Mesendoderm (in vitro differentiated cells): ENCODE results near the gene TRDN.

Experiments
- DNase-seq: peaks from one replicate; pipeline ENCODE4 v3.0.0; 2013
- H2AK5ac ChIP-seq: 2 replicates; pipeline ENCODE4 v1.6.1; 2013; ENCODE audit warnings: low read length, inconsistent platforms
- H2BK120ac ChIP-seq: 2 replicates; pipeline ENCODE4 v1.6.1; 2013; ENCODE audit warnings: low read depth, mild to moderate bottlenecking, low read length, moderate library complexity, mixed read lengths
- H2BK15ac ChIP-seq: replicated peaks from 2 replicates; pipeline ENCODE4 v1.6.1; 2013; ENCODE audit warnings: low read depth, mild to moderate bottlenecking, moderate library complexity
- H2BK5ac ChIP-seq: 2 replicates; pipeline ENCODE4 v1.6.1; 2013; ENCODE audit warnings: low read length, inconsistent platforms
- H3K18ac ChIP-seq: 2 replicates; pipeline ENCODE4 v1.6.1; 2013; ENCODE audit warnings: mild to moderate bottlenecking, low read length, mixed read lengths
- H3K23ac ChIP-seq: one replicate; pipeline ENCODE4 v1.6.1; 2013; ENCODE audit warnings: low read length
- H3K27ac ChIP-seq: 2 replicates; pipeline ENCODE4 v1.5.1; 2013; ENCODE audit warnings: low read depth, mild to moderate bottlenecking, inconsistent platforms, low read length, moderate library complexity
- H3K27me3 ChIP-seq: 2 replicates; pipeline ENCODE4 v1.6.1; 2013; ENCODE audit warnings: low read length, control low read depth, mild to moderate bottlenecking, inconsistent platforms; ENCODE audit not compliant: insufficient read depth, poor library complexity
- H3K36me3 ChIP-seq: 2 replicates; pipeline ENCODE4 v1.6.1; 2013; ENCODE audit warnings: low read length, inconsistent platforms; ENCODE audit not compliant: control insufficient read depth, insufficient read depth
- H3K4ac ChIP-seq: one replicate; pipeline ENCODE4 v1.6.1; 2013; ENCODE audit warnings: low read depth, mild to moderate bottlenecking, low read length, moderate library complexity
- H3K4me1 ChIP-seq: 2 replicates; pipeline ENCODE4 v1.6.1; 2013; ENCODE audit warnings: low read depth, low read length, inconsistent platforms; ENCODE audit not compliant: control insufficient read depth
- H3K4me2 ChIP-seq: 2 replicates; pipeline ENCODE4 v1.6.1; 2013; ENCODE audit warnings: low read length
- H3K4me3 ChIP-seq: 2 replicates; pipeline ENCODE4 v1.5.1; 2013; ENCODE audit warnings: mild to moderate bottlenecking, low read length
- H3K56ac ChIP-seq: one replicate; pipeline ENCODE4 v1.6.1; 2013; ENCODE audit warnings: low read length
- H3K79me1 ChIP-seq: 2 replicates; pipeline ENCODE4 v1.6.1; 2013; ENCODE audit warnings: low read length, inconsistent platforms
- H3K79me2 ChIP-seq: 2 replicates; pipeline ENCODE4 v1.6.1; 2013; ENCODE audit warnings: mild to moderate bottlenecking, low read length; ENCODE audit not compliant: control insufficient read depth, insufficient read depth
- H3K9ac ChIP-seq: 2 replicates; pipeline ENCODE4 v1.6.1; 2013; ENCODE audit warnings: low read length, inconsistent platforms
- H4K5ac ChIP-seq: one replicate; pipeline ENCODE4 v1.6.1; 2013; ENCODE audit warnings: low read length
- H4K8ac ChIP-seq: one replicate; pipeline ENCODE4 v1.6.1; 2013; ENCODE audit warnings: low read depth, mild to moderate bottlenecking, control low read depth, low read length, moderate library complexity
- WGBS: extraction: QIAGEN DNeasy Blood & Tissue Kit; methylation state at CpG from one replicate; pipeline ENCODE4 v1.1.7; 2013; ENCODE audit warnings: low lambda C conversion rate, missing lambda C conversion rate; ENCODE audit not compliant: insufficient coverage; ENCODE audit errors: extremely low coverage; 5-methylcytosine and 5-hydroxymethylcytosine counted together

The TRDN gene

DNA sequence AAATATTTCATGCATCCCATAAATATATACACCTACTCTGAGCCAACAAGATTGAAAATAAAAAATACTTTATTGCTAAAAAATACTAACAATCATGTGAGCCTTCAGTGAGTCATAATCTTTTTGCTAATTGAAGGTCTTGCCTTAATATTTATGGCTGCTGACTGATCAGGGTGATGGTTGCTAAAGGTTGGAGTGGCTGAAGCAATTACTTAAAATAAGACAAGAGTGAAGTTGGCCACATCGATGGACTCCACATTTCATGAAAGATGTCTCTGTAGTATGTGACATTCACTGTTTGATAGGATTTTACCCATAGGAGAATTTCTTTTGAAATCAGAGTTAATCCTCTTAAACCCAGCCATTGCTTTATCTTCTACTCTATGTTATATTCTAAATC lies 11.1 kb downstream of the TRDN start:
- no peak overlapping the region for H3K4me2 ChIP-seq

DNA sequence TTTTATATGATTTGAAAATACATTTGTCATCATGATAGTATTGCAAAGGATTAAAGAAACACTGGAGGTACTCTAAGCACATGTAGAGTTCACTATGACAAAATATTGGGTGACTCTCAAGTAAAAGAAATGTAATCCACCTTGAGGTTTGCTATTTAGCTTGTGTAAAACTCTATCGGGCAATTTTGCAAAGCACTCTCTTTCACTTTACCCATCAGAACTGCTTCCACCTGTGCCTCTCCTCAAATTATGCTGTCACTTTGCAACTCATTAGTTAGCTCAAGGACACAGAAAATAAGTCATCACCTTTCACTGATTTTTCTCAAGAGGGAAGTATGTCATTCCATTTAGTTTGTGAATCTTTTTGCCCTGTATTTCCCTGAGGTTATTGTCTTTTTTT lies 14.0 kb downstream of the TRDN start:
- no peak overlapping the region for H3K4me2 ChIP-seq
- no CpG with 5 or more reads among the region's 1 CpG for WGBS
- H2BK120ac ChIP-seq: no peak overlapping the region
- no peak overlapping the region for H3K23ac ChIP-seq
- H4K5ac ChIP-seq: no peak overlapping the region
- no peak overlapping the region for H3K9ac ChIP-seq
- H3K27me3 ChIP-seq: no peaks in the 10 kb centered on the region
- no peak overlapping the region for H3K18ac ChIP-seq
- no peaks in the 10 kb centered on the region for H3K36me3 ChIP-seq
- no peaks in the 10 kb centered on the region for H3K4me1 ChIP-seq
- H3K4ac ChIP-seq: no peak overlapping the region
- no peaks in the 10 kb centered on the region for H3K79me1 ChIP-seq
- H3K79me2 ChIP-seq: no peaks in the 10 kb centered on the region
- H3K4me3 ChIP-seq: no peak overlapping the region
- no peak overlapping the region for H2BK15ac ChIP-seq
- no peak overlapping the region for H3K56ac ChIP-seq
- H2AK5ac ChIP-seq: no peak overlapping the region
- DNase-seq: no peak
- H4K8ac ChIP-seq: no peak overlapping the region
- no peak overlapping the region for H2BK5ac ChIP-seq
- H3K27ac ChIP-seq: no peak overlapping the region

More for the DNA sequence above, 11.1 kb downstream of the TRDN start:
- H4K8ac ChIP-seq: no peak overlapping the region
- H3K18ac ChIP-seq: no peak overlapping the region
- H2BK5ac ChIP-seq: no peak overlapping the region
- H3K4me1 ChIP-seq: no peaks in the 10 kb centered on the region
- whole genome bisulfite sequencing: no CpG with 5 or more reads among the region's 1 CpG
- no peaks in the 10 kb centered on the region for H3K79me2 ChIP-seq
- H2AK5ac ChIP-seq: no peak overlapping the region
- no peak overlapping the region for H2BK15ac ChIP-seq
- no peak overlapping the region for H3K4me3 ChIP-seq
- no peak overlapping the region for H3K27ac ChIP-seq
- no peak overlapping the region for H3K56ac ChIP-seq
- no peaks in the 10 kb centered on the region for H3K36me3 ChIP-seq
- H3K9ac ChIP-seq: no peak overlapping the region
- no peak overlapping the region for H2BK120ac ChIP-seq
- no peak overlapping the region for H4K5ac ChIP-seq
- no peak for DNase-seq
- no peak overlapping the region for H3K4ac ChIP-seq
- no peak overlapping the region for H3K23ac ChIP-seq
- no peaks in the 10 kb centered on the region for H3K79me1 ChIP-seq
- H3K27me3 ChIP-seq: no peaks in the 10 kb centered on the region

DNA sequence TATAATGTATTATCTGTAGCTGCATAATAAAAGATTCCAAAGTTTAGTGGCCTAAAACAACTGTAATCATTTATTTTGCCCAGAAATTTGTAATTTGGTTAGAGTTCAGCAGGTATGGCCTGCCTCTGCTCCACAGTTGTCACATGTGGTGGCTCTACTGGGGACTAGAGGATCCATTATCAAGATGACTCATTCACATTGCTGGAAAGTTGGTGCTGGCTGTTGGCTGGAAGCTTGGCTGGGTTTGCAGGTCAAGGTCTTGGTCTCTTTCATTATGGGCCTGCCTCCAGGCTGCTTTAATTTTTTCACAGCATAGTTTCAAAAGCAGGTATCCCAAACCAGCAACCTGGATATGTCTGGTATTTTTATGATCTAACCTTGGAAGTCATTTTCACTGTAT lies 17.6 kb downstream of the TRDN start:
- Histone ChIP-seq H3K79me2 (no peaks in the 10 kb centered on the region), H3K23ac (no peak overlapping the region), H4K5ac (no peak overlapping the region), H4K8ac (no peak overlapping the region), H3K4me3 (no peak overlapping the region), H3K9ac (no peak overlapping the region), H3K4me1 (no peaks in the 10 kb centered on the region), H3K4ac (no peak overlapping the region), H3K36me3 (no peaks in the 10 kb centered on the region), H2BK15ac (no peak overlapping the region), H3K4me2 (no peak overlapping the region), H3K56ac (no peak overlapping the region), H3K27me3 (no peaks in the 10 kb centered on the region), H2BK5ac (no peak overlapping the region), H2AK5ac (no peak overlapping the region), H2BK120ac (no peak overlapping the region), H3K27ac (no peak overlapping the region), H3K79me1 (no peaks in the 10 kb centered on the region), H3K18ac (no peak overlapping the region)
- no peak for DNase-seq

DNA sequence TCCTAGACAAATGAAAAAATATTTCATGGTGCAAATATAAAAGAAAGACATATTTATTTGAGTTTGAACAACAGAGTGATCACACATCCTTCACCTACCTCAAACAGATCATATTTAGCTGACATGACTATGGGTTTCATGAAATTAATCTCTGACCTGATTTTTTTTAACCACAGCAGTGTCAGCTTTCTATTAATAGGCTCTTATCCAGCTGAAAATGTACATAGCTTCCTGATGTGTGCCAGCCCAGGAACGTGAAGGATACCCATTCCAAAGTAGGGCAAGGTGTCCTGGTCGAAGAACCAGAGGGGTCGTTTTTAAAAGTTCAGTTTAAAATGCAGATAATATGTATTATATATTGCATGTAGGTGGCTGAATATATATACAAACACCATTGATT lies 19.8 kb downstream of the TRDN start:
- Histone ChIP-seq H3K56ac (no peak overlapping the region), H2BK15ac (no peak overlapping the region), H3K23ac (no peak overlapping the region), H3K27me3 (no peaks in the 10 kb centered on the region), H4K8ac (no peak overlapping the region), H3K27ac (no peak overlapping the region), H4K5ac (no peak overlapping the region), H2AK5ac (no peak overlapping the region), H3K18ac (no peak overlapping the region), H3K4ac (no peak overlapping the region), H3K4me1 (no peaks in the 10 kb centered on the region), H3K4me3 (no peak overlapping the region), H2BK5ac (no peak overlapping the region), H3K4me2 (no peak overlapping the region), H3K79me2 (no peaks in the 10 kb centered on the region), H3K36me3 (no peaks in the 10 kb centered on the region), H3K79me1 (no peaks in the 10 kb centered on the region), H3K9ac (no peak overlapping the region), H2BK120ac (no peak overlapping the region)
- no peak for DNase-seq
- no CpG with 5 or more reads among the region's 3 CpGs for WGBS

DNA sequence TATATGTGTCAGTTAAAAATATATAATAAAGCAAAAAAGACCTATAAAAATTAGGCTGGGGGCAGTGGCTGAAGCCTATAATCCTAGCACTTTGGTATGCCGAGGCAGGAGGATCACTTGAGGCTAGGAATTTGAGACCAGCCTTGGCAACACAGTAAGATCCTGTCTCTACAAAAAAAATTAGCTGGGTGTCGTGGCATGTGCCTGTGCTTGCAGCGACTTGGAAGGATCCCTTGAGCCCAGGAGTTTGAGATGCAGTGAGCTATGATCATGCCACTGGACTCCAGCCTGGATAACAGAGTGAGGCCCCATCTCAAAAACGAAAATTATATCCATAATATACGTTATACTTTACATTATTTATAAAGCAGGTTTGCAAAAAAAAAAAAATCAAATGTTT lies 20.7 kb downstream of the TRDN start:
- Histone ChIP-seq H3K4me1 (no peaks in the 10 kb centered on the region), H3K18ac (no peak overlapping the region), H3K4me3 (no peak overlapping the region), H2BK15ac (no peak overlapping the region), H4K8ac (no peak overlapping the region), H3K9ac (no peak overlapping the region), H3K4me2 (no peak overlapping the region), H2AK5ac (no peak overlapping the region), H3K4ac (no peak overlapping the region), H3K27ac (no peak overlapping the region), H2BK120ac (no peak overlapping the region), H3K56ac (no peak overlapping the region), H3K79me1 (no peaks in the 10 kb centered on the region), H3K23ac (no peak overlapping the region), H2BK5ac (no peak overlapping the region), H3K36me3 (no peaks in the 10 kb centered on the region), H3K27me3 (no peaks in the 10 kb centered on the region), H3K79me2 (no peaks in the 10 kb centered on the region), H4K5ac (no peak overlapping the region)
- DNase-seq: no peak
- no CpG with 5 or more reads among the region's 5 CpGs for WGBS

DNA sequence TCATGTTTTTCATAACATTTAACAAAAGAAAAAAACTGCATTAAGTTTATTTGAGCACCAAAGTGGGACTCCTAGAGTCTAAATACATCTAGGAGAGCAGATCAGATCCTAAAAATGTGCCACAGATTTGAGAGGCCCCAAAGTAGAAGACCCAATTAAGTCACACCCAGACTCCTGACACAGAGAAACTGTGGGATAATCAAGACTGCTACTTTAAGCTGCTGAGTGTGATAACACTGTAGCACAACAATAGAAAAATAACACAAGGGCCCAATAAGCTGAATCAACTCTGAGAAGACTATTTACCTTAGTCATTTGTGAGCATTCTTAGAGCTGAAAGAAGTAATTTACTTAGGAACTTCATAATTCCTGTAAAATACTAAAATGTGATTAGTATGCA lies 26.0 kb downstream of the TRDN start:
- Histone ChIP-seq H3K56ac (no peak overlapping the region), H2AK5ac (no peak overlapping the region), H2BK5ac (no peak overlapping the region), H3K4me1 (no peaks in the 10 kb centered on the region), H3K27me3 (no peaks in the 10 kb centered on the region), H3K4ac (no peak overlapping the region), H3K4me2 (no peak overlapping the region), H3K9ac (no peak overlapping the region), H3K23ac (no peak overlapping the region), H3K36me3 (no peaks in the 10 kb centered on the region), H4K5ac (no peak overlapping the region), H3K4me3 (no peak overlapping the region), H3K79me1 (no peaks in the 10 kb centered on the region), H3K27ac (no peak overlapping the region), H4K8ac (no peak overlapping the region), H3K18ac (no peak overlapping the region), H2BK15ac (peak overlapping the region; percentile 74), H3K79me2 (no peaks in the 10 kb centered on the region), H2BK120ac (no peak overlapping the region)
- peak; percentile 65 for DNase-seq
